NCI-H2029 treated with DMSO at 0.1 percent for 48 hours (cell line): ENCODE data around the gene ATP6V1G3.
"Not testable (repeated sequence)": the region's sequence is repeated elsewhere in the genome, so short reads cannot be mapped to it uniquely, and the experiment has no call there.

Experiments
- DNase-seq: peaks from one replicate; lab custom pipeline; 2025; lab: John Stamatoyannopoulos, UW

ATP6V1G3 gene

GRCh38 chr1:198542632-198543031, 2.2 kb upstream of the ATP6V1G3 start:
- no peak for DNase-seq

GRCh38 chr1:198541737-198542136, 1.3 kb upstream of the ATP6V1G3 start:
- no peak for DNase-seq

GRCh38 chr1:198538579-198539364, 1.7 kb downstream of the ATP6V1G3 start:
- no peak for DNase-seq

GRCh38 chr1:198535631-198536030, 4.8 kb downstream of the ATP6V1G3 start:
- no peak for DNase-seq

GRCh38 chr1:198534548-198535418, 5.7 kb downstream of the ATP6V1G3 start:
- DNase-seq: no peak

- no peak for DNase-seq
Observed at GRCh38 chr1:198531891-198532290, 8.6 kb downstream of the ATP6V1G3 start.

- no peak for DNase-seq
Observed at GRCh38 chr1:198530953-198531352, 9.5 kb downstream of the ATP6V1G3 start.

- no peak for DNase-seq
Observed at GRCh38 chr1:198529414-198529813, 11.1 kb downstream of the ATP6V1G3 start.

GRCh38 chr1:198528364-198528763, 12.1 kb downstream of the ATP6V1G3 start:
- DNase-seq: no peak

GRCh38 chr1:198524556-198524955, 15.9 kb downstream of the ATP6V1G3 start:
- no peak for DNase-seq

- DNase-seq: not testable (repeated sequence)
Observed at GRCh38 chr1:198524127-198524526, 16.4 kb downstream of the ATP6V1G3 start.

- DNase-seq: no peak
Observed at GRCh38 chr1:198523182-198523950, 17.1 kb downstream of the ATP6V1G3 start.

- DNase-seq: no peak
Observed at GRCh38 chr1:198520524-198521254, 19.8 kb downstream of the ATP6V1G3 start.

GRCh38 chr1:198519639-198520501, 20.6 kb downstream of the ATP6V1G3 start:
- DNase-seq: no peak

- no peak for DNase-seq
Observed at GRCh38 chr1:198517623-198518199, 22.8 kb downstream of the ATP6V1G3 start.

- no peak for DNase-seq
Observed at GRCh38 chr1:198500096-198500495, 40.4 kb downstream of the ATP6V1G3 start.

GRCh38 chr1:198499588-198499987, 40.9 kb downstream of the ATP6V1G3 start:
- no peak for DNase-seq

- DNase-seq: no peak
Observed at GRCh38 chr1:198498881-198499280, 41.6 kb downstream of the ATP6V1G3 start.

- no peak for DNase-seq
Observed at GRCh38 chr1:198498103-198498385, 42.4 kb downstream of the ATP6V1G3 start.

GRCh38 chr1:198497326-198498102, 43.0 kb downstream of the ATP6V1G3 start:
- no peak for DNase-seq
